COLO829 (cell line): ENCODE measurements around the gene SLC34A3.

ENCODE experiments used
- DNase-seq: peaks from one replicate; pipeline ENCODE4 v3.0.0; 2012; ENCODE audit warnings: low spot score

SLC34A3 gene

GRCh38 chr9:137275588-137276472 is 45.1 kb downstream of the SLC34A3 start:
- DNase-seq, result no peak

DNA sequence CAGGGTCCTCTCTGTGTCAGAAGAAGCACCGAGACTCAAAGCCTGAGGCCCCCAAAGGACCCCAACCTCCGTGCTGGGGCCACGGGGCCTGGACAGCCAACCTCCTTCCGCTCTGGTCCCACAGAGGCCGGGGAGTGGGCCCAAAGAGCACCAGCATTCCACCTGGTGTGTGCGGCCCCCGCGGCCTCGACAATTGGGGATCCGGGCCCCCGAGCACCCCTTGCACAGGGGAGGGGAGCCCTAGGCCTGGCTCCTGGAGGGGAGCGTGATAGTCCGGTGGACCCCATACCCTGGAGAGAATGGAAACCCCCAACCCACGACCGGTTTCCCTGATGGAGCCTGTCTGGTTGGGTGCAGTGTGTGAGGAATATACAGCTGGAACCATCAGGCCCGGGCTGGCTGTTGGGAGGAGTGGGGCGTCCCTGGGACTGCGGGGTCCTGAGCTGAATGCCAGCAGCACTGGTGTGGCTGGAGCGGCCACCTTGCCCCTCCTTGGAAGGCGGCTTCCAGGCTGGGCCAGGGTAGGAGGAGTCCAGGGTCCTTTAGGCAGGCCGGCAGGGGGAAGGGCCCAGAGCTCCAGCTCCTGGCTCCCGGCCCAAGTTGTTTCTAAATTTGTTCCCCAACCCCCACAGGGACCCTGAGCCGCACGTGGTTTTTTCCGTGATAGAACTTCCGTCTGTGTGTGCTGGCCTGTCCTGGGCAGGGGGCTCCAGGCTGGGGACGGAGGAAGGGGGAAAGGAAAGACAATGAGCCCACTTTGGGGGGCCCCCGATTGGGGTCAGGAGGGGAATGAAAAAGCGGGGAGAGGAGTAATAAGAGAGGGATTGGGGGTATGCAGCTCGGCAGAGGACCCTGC is 46.0 kb downstream of the SLC34A3 start:
- no peak for DNase-seq

- no peak for DNase-seq
Measured at GRCh38 chr9:137277329-137278041, 46.8 kb downstream of the SLC34A3 start, which contains the start of gene TOR4A. TSS of gene TOR4A (plus strand) at chr9:137277726. CDS start at chr9:137278690, 964 bp downstream.

- no peak for DNase-seq
Measured at GRCh38 chr9:137278061-137278701, 47.5 kb downstream of the SLC34A3 start.

DNA sequence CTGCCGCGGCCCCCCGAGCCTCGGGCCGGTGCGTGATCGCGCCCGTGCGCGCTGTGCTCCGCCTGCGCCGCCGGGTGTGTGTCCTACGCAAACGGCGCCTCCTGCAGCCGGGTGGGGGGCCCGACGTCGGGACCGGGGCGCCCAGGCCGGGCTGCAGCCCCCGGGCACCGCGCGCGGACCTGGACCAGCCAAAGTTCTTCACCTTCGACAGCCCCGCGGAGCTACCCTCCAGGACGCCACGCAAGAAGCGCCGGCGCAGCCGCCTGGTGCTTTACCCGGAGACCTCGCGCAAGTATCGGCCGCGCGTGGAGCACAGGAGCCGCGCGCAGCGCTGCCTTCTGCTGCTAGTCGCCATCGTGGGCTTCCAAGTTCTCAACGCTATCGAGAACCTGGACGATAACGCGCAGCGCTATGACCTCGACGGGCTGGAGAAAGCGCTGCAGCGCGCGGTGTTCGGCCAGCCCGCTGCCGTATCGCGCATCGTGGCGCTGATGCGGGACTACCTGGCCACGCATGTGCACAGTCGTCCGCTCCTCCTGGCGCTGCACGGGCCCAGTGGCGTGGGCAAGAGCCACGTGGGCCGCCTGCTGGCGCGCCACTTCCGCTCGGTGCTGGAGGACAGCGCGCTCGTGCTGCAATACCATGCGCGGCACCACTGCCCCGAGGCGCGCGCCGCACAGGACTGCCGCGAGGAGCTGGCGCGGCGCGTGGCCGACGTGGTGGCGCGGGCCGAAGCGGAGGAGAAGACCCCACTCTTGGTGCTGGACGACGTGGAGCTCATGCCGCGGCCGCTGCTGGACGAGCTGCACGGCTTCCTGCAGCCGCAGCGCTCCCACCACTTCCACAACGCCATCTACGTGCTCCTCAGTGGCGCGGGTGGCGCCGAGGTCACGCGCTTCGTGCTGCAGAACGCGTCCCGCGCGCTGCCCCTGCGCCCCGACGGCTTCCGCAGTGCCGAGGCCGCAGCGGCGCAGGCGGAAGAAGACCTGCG is 48.3 kb downstream of the SLC34A3 start:
- DNase-seq, result no peak

GRCh38 chr9:137279741-137280473 is 49.2 kb downstream of the SLC34A3 start:
- DNase-seq, result no peak

- no peak for DNase-seq
Measured at GRCh38 chr9:137280474-137281344, 50.0 kb downstream of the SLC34A3 start.

DNA sequence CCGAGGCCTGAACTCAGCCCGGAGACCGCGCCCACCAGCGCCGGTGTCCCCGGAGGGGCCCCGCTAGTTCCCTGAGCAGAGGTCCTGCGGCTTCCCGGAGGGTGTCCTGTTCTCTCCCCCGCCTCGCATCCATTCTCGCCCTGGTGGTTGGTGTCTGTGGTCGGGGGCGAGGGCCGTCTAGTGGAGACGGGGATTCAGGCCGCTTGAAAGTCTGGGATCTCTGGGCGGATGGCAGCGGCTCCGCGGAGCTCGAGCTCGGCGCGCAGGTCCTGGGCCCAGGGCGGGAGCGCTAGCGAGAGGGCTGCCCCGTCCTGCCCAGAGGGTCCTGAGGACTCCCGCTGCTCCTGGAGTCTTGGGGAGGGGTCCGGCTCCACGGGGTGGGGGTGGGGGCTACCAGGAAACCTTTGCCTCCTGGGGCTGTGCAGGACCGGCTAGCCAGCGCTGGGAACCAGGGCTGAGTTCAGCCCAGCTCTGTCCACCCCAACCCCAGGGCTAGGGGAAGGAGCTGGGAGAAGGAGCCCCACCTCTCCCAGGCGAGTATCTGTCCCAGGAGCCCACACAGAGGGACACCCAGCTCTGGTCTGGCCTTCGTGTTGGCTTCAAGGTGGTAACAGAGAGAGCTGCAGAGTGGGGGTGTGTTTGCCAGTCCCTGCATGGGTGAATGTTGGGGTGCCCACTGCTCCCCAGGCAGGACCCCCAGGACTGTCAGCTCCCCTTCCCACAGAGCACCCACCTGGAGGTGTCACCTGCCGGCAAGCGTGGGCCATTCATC is 50.8 kb downstream of the SLC34A3 start:
- DNase-seq, result no peak
